GM19023 (cell line): Measurements from ENCODE around the gene NKX1-1.

Source experiments
- ATAC-seq: cut with Tn5 transposase; IDR thresholded peaks from one replicate; pipeline ENCODE4 v1.9.1; 2021; ENCODE audit warnings: mild to moderate bottlenecking, moderate library complexity; ENCODE audit not compliant: unreplicated experiment

NKX1-1 gene

GRCh38 chr4:1362046-1362445 is 44.2 kb downstream of the NKX1-1 start:
- ATAC-seq: no peak

GRCh38 chr4:1361431-1361830 is 44.8 kb downstream of the NKX1-1 start:
- no peak for ATAC-seq

- no peak for ATAC-seq
Measured at GRCh38 chr4:1360423-1361283, 45.6 kb downstream of the NKX1-1 start.

GRCh38 chr4:1359976-1360375 is 46.3 kb downstream of the NKX1-1 start:
- ATAC-seq: no peak

GRCh38 chr4:1359144-1359501 is 47.1 kb downstream of the NKX1-1 start:
- no peak for ATAC-seq

- ATAC-seq: no peak
Measured at GRCh38 chr4:1358421-1359143, 47.7 kb downstream of the NKX1-1 start.

GRCh38 chr4:1357356-1358248 is 48.6 kb downstream of the NKX1-1 start:
- ATAC-seq: no peak

GRCh38 chr4:1356181-1356998 is 49.9 kb downstream of the NKX1-1 start:
- no peak for ATAC-seq

GRCh38 chr4:1355378-1355777 is 50.9 kb downstream of the NKX1-1 start:
- ATAC-seq: no peak

GRCh38 chr4:1354983-1355275 is 51.3 kb downstream of the NKX1-1 start:
- ATAC-seq: no peak

- ATAC-seq: no peak
Measured at GRCh38 chr4:1354136-1354982, 51.9 kb downstream of the NKX1-1 start.

- no peak for ATAC-seq
Measured at GRCh38 chr4:1353186-1354055, 52.8 kb downstream of the NKX1-1 start.
